NK-92 (cell line): ENCODE results near the gene FUCA2.

ENCODE experiments used
- DNase-seq: peaks from one replicate; lab custom pipeline; 2025; ENCODE audit not compliant: unreplicated experiment; lab: John Stamatoyannopoulos, UW

The FUCA2 gene, protein sequence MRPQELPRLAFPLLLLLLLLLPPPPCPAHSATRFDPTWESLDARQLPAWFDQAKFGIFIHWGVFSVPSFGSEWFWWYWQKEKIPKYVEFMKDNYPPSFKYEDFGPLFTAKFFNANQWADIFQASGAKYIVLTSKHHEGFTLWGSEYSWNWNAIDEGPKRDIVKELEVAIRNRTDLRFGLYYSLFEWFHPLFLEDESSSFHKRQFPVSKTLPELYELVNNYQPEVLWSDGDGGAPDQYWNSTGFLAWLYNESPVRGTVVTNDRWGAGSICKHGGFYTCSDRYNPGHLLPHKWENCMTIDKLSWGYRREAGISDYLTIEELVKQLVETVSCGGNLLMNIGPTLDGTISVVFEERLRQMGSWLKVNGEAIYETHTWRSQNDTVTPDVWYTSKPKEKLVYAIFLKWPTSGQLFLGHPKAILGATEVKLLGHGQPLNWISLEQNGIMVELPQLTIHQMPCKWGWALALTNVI

DNA sequence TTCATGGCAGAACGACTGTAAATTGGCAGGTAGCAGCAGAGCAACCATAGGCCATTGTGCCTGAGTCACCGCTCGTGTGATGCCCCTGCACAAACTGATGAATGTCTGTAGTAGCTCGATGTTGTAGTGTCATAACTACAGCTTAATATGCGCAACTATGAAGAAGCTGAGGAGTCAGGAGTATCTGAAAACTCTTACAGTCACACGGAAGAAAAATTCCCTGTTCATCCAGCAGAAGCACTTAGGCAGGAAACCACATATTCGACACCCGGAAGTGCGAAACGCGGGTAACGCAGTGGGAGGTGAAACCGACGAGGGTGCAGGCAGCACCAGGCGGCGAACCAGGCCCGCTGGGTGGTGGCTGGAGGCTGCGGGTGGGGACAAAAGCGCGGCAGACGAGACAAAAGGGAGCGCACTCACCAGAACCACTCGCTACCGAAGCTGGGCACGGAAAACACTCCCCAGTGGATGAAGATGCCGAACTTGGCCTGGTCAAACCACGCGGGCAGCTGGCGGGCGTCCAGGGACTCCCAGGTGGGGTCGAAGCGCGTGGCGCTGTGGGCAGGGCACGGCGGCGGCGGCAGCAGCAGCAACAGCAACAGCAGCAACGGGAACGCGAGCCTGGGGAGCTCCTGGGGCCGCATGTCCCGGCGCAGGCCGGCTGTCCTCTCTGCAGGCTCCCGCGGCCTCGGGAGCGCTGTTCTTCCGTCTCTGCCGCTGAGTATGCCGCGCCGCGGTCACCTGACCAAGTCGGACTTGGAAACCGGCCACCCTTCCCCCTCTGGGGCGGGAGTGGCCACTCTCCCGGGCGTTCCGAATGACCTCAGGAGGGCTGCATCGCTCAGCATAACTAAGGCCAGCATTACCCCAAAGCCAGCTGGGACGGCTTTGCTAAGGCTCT is at the start of gene FUCA2:
Gene FUCA2, minus strand, starts transcription at position 730 of the 901 bp plus-strand sequence. Its CDS starts 86 bp downstream, at position 644.
- no peak for DNase-seq

DNA sequence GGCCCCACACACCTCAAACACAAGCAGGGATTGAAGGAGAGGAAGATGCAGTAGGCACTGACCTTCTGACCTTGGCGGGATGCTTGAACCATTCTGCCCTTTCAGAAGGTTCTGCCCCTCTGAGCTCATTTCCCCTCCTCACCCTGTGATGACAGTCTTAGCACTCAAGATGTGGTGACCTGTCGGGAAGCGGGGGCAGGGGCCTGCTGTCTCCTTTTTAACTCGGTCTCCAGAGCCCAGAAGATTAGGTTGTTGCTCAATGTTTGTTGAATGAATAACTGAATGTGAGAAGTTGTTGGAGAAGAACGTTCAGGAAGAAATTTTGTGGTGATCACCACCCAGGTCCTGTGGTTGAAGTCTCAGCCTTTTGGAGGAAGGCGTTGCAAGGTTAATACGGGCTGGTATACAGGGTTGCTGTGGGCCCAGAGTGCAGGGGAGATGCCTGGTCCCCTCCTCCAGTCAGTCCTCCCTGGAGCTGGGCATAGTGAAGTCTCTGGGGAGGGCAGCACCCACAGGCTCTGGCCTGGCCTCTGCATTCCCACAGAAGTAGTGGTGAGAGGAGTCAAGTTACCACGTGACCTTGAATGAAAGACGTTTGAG is 49.7 kb upstream of the FUCA2 start:
- no peak for DNase-seq

DNA sequence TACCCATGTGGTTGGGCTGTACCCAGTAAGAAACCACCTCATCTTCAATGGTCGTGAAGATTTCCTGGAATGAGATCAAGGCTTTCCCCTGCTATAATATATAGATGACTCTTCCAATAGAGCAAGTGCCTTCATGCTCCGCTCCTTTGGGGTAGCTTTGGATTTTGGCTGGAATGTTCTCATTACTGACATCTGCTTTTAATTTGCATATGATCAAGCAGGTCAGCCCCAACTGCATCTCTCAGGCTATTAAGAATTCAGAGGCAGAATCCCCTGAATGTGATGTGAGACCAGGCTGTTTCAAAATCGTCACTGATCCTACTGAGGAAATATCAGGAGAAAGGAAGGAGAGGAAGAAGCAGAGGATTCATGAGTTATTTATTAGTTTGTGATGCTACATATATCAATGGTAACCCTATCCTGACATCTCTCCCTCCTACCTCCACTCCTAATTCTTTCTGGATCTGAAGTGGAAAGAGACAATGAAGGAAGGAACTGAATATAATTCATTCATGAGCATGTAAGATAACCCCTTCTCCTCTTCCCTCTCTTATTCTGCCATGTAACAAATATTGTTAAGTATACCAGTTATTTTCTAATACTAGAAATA is 47.6 kb upstream of the FUCA2 start:
- DNase-seq = no peak

DNA sequence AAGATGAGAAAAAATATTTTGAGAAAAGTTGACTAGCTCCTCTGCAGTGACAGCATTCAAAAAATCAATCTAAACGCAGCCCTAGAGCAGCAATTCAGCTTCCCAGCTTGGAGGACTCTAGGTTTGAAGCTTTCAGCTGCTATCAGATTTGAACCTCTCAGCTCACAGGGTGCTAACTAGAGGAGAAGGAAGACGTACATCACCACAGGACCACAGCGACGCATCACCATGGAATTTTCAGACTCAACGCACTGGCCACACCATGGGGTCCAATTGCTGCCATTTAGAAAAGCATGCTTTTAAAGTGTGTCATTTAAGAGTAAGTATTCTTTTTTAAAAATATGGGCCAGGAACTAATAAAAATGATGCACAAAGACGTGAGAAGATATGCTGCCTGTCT is 45.0 kb upstream of the FUCA2 start:
- DNase-seq = no peak

DNA sequence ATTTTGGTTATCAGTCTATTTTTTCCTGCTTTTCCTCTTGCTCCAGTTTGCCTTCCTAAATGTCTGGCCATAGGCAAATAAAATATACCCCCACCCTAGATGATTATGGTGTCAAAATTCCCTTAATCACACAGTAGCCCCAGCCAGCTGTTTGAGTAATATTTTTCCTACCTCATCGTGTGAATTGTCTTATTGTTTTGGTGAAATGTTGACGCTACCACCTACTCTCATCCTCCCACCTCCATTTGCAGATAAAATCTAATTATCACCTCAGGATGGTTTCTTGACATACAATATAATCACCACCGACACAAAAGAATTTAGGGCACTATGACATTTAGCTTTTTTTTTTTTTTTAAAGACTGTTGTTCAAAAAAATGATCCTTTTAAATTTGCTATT is 44.1 kb upstream of the FUCA2 start:
- no peak for DNase-seq

DNA sequence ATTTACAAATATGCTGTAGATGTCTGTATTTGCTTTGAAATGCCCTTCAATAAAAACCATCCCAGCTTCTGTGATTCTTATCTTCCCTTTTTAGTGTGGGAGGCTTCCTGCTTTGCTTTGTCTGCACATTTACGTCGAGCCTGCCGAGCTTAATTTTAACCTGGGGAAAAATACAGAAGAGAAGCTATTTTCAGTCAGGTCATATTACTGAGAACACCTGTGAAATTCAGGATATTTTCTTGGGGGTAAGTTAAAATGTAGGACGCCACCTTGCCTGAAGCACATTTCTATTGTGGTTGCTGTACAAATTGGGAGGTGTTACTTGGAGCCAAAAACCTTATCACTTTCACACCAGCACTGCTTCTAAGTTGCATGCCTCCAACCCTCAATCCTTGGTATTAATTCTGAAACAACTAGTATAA is 43.6 kb upstream of the FUCA2 start:
- no peak for DNase-seq

DNA sequence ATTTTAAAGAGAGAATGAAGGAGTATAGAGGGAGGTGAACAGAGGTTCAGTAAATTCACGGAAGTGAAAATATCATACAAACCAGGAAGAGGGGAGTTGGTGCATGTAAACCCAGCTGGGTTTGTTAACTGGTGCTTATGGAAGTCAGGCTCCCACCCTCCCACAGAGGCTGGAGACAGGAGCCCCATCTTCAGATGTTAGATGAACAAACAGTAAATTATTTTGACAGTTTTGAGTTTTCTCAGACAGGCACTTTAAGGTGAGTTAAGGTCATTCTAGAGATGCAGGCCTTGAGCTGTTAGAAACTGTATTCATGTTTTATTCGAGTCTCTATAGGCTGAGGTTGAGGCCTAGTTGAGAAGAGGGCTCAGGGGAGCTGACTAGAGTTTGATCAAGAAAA is 41.8 kb upstream of the FUCA2 start:
- no peak for DNase-seq

DNA sequence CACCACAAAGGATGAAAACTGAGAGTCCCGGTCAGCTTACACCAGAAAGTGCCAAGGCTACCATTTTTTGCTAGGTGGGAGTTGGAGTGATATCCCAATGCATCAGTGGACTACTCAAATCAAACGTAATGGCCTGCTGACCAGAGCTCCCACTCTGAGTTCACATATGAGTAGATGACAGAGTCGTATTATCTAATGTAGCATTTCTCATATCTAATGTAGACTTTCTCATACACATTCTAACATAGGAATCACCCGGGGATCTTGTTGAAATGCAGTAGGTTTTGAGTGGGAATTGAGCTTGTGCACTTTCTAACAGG is 38.4 kb upstream of the FUCA2 start:
- DNase-seq = no peak

DNA sequence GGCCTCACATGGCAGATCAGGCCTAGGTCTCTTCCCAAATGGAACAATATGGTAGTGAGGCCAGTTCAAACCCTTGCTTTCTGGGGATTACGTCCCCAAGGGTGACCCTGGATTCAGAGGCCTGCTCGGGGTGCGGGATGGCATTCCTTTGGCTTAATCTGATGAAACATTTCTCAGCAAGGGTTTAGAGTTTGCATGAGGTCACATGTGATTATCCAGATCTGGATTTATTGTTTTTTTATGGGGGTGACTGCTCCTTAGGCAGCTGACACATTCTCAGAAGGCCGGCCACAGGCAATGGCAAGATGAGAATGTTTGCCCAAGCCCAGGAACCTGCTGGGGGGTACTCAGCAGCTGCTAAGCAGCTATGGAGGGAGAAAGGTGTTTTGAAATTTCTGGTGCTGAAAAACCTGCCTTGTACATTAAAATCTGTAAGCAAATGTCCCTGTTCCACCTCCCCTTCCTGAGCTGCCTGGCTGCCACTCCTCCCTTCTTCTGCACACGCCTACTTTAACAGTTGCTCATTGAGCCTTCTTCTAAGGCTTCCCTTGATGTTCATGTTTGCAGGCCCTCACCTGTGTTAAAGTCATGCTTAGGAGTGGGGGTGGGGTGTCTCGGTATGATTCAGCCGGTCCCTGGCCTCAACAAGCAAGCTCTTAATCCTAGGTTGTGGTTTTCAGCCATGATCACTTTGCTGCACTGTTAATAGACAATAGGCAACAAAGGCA is 37.9 kb upstream of the FUCA2 start:
- DNase-seq = no peak

DNA sequence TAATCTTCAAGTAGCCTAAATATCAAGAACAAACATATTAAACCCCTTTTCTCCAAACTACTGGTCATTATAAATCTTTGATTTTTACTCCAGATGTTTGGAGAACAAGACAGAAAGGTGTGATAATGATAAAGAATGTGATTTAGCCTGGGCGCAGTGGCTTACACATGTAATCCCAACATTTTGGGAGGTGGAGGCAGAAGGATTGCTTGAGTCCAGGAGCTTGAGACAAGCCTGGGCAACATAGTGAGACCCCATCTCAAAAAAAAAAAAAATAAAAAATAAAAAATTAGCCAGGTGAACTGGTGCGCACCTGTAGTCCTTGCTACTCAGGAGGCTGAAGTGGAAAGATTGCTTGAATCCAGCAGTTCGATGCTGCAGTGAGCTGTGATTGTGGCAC is 35.1 kb upstream of the FUCA2 start:
- DNase-seq = no peak

DNA sequence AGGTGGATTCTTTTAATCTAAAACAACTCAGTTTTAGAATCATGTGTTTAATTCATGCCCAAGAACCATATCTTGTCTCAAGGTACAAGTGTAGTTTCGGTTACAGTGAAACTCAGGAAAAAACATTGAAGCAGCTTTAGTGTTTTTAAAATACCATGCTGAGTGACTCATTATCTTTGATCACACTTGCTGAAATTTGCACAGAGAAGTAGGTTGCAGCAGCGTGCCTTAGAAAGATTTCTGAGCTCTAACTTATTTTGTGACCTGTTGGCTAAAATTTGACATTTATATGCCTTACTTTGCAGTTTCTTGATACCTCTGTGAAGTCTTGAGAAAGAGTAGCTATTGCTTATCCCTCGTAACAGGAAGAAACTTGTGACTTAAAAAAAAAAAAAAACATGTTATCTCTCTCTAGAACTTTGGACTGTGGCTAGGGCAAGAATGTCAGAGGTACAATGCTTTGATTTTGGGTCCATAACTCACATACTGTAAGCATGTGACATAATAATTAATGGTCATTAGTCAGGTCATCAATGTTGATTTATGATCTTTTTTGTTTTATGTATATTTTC is 34.5 kb upstream of the FUCA2 start:
- DNase-seq = no peak

DNA sequence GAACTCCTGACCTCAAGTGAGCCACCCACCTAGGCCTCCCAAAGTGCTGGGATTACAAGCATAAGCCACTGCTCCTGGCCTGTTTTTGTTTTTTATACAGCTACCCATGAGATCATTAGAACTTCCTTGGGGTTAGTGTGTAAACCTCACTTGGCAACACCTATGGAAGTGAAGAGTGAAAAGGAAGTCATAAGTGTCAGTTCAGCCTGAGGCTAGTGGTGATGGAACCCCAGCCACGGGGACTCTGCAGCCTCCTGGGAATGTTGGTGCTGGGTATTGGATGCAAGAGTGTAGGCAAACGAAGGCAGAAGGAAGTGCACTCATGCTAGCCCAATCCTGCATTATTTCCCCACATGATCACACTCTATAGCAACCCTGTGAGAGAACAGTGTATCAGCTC is 33.6 kb upstream of the FUCA2 start:
- DNase-seq = no peak

DNA sequence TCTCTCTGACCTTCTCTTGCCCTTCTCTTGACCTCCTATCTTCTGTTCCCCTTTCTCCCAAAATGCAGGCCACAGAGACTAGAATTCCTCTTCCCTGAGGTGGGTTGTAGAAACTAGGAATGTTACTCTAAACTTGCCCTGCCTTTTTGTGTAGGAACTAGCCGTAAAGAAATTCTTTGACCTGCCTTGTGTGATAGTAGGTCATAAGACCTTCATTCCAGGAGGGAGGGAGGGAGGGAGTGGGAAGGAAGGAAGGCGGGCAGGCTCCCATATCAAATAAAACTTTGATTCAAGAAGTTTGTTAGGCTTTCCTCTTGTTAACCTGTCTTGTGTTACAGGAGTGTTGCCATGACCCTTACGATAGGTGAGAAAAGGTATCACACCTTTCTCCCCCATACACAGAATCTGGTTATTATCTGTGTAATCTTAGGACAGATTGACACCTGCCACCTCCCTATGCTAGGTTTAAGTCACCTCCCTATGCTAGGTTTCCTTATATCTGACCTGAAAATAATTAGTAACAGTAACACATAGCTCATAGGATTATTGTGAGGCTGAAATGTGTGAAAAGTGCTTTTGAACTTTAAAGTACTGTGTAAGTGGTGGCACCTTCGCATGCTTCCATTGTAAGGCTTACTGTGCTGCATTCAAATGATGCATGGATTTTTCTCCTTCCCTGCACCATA is 32.6 kb upstream of the FUCA2 start:
- DNase-seq = no peak

DNA sequence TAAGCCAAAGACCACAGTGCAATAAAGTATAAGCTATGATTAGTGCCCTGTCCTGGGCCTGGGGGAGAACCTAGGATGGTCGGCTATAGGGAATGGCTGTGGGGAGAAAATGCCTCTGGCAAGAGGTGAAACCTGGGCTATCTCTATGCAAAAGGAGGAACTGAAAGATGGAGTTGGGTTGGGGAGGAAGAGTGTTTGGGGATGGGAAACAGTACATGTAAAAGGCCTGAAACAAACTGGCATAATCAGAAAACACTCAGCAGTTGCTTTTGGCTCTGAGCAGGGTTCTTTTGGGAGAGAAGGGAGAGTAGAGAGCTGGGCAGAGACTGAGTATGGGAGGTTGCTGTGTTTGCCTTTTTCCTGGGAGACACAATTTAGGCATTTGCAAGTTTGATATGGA is 31.9 kb upstream of the FUCA2 start:
- DNase-seq = no peak

DNA sequence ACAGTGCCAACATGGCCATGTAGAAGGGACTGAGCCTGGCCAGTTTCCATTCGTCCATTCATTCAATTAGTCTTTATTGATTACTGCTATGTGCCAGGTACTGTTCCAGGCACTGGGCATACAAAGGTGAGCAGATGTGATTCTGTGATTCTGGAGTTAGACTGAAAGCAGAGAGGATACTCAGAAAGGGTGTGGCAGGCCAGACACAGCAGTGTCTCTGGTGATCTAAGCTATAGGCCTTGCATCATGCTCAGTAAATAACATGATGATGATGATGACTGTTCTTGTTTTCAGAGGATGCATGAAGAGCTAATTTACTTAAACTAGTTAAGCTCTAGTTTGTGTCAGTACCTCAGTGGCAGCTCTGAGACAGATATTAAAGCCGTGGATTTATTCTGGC is 31.4 kb upstream of the FUCA2 start:
- no peak for DNase-seq

DNA sequence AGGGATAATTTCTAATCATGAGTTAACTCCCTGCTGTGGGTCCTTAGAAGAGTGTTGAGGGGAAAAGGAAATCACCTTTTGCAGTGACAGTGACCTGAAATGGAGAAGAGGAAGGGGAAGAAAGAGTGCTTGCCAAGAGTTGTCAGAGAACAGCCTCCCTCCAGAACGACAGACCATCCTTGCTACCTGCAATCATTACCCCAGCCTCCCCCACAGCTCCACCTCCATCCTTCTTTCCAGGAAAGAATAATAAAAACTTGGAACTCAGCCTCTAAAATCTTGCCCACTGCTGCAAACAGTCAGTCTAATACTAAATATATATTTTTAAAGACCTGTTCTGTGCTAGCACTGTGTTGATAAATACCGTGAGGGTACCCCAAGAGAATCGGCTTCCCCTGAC is 28.7 kb upstream of the FUCA2 start:
- DNase-seq = no peak

DNA sequence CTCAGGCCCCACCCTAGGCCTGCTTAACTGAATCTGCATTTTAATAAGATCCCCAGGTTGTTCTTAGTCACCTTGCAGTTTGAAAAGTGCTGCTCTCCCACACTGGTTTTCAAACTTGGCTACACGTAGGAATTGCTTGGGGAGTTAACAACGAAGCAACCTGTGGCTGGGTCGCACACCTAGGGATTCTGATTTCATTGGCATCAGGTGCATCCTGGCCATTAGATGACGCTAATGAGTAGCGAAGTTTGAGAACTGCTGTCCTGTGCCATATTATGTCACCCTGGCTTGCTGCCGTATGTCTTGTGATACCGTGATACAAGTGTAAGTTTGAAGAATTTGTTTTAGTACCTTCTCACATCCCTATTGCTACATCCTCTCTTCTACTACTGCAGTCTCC is 28.2 kb upstream of the FUCA2 start:
- DNase-seq = no peak

DNA sequence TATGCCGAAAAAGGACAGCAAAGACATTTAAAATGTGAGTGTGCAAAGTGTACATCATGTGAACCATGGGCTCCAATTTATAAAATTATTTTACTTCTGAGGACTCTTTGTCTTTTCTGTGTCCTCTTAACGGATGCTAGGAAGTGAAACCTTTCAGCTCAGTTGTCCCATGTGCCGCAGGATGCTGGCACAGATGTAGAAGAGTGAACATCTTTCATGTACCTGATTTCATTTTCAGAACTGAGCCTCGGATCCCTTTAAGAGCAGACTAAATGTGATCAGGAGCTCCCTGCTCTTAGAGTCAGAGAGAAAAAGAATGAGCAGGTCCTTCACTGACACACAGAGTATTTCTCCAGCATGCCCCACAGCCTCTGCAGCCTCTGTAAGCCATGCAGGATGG is 27.6 kb upstream of the FUCA2 start:
- DNase-seq = no peak

DNA sequence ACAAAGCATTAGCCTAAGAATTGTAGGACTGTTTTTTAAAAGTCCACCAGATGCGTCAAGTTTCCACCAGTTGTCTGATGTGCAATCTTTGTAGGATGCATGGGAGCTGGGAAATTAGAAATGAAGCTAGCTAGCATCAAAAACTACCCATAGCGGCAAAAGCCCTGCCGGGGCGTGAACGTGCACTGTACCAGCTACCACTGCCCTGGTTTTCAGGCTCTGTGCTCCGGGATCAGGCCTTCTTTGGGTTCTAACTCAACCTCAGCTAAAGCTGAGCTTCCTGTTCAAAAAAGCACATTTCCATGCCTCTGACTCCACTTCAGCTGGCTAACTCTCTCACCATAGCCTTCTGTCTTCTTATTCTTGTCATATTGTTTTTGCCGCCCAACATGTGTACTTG is 26.9 kb upstream of the FUCA2 start:
- DNase-seq = no peak
